Parathyroid adenoma (tissue), 2 donors: ENCODE results near the gene GNB1L.

Source experiments
- H2AFZ ChIP-seq: fragments of 300-600 bp; sonication (generic); one replicate; pipeline ENCODE4 v1.7.0; 2017; ENCODE audit warnings: antibody characterized with exemption, mild to moderate bottlenecking
- H3K27ac ChIP-seq: fragments of 300-600 bp; sonication (generic); one replicate; pipeline ENCODE4 v1.7.0; 2017
- H3K27me3 ChIP-seq: fragments of 300-600 bp; sonication (generic); one replicate; pipeline ENCODE4 v1.7.0; 2017; ENCODE audit warnings: low read length; ENCODE audit not compliant: control insufficient read depth, insufficient read depth
- H3K36me3 ChIP-seq: fragments of 300-600 bp; sonication (generic); one replicate; pipeline ENCODE4 v1.7.0; 2017; ENCODE audit warnings: low read length; ENCODE audit not compliant: control insufficient read depth, insufficient read depth
- H3K4me1 ChIP-seq: fragments of 300-600 bp; sonication (generic); one replicate; pipeline ENCODE4 v1.7.0; 2017; ENCODE audit warnings: control low read depth
- H3K4me2 ChIP-seq: fragments of 300-600 bp; sonication (generic); one replicate; pipeline ENCODE4 v1.7.0; 2017; ENCODE audit warnings: low read length
- H3K4me3 ChIP-seq: fragments of 300-600 bp; sonication (generic); one replicate; pipeline ENCODE4 v1.7.0; 2017; ENCODE audit warnings: low read depth, low read length
- H3K79me2 ChIP-seq: fragments of 300-600 bp; sonication (generic); one replicate; pipeline ENCODE4 v1.7.0; 2017; ENCODE audit warnings: control low read depth
- H3K9ac ChIP-seq: fragments of 300-600 bp; sonication (generic); one replicate; pipeline ENCODE4 v1.7.0; 2017; ENCODE audit warnings: mild to moderate bottlenecking
- H3K9me3 ChIP-seq: fragments of 300-600 bp; sonication (generic); one replicate; pipeline ENCODE4 v1.7.0; 2017; ENCODE audit warnings: low read length; ENCODE audit not compliant: control insufficient read depth
- TF ChIP-seq, protein P1 (sequence below): fragments of 300-600 bp; sonication (generic); IDR thresholded peaks from one replicate; pipeline ENCODE4 v1.7.0; 2017; ENCODE audit warnings: antibody characterized with exemption, mild to moderate bottlenecking
- donor health status: primary hyperparathyroidism.

The GNB1L gene

DNA sequence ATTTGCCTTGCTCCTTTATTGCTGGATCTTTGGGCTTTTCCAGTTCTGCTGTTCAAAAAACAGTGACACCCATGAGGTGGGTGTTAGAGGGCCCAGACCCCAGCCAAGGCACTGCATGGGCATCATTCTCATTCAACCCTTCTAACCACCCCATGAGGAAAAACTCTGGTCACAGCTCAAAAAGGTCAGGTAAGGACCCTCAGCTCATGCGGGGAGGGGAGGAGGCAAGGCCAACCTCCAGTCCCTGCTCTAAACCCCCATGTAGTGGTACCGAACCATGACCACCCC lies 7.4 kb downstream of the GNB1L start:
- H2AFZ ChIP-seq: no peak overlapping the region
- H3K4me2 ChIP-seq: no peak overlapping the region
- no peaks in the 10 kb centered on the region for H3K36me3 ChIP-seq
- H3K9me3 ChIP-seq: no peaks in the 10 kb centered on the region
- no peak overlapping the region for H3K27ac ChIP-seq
- H3K4me1 ChIP-seq: peaks cover 4% of the 10 kb centered on the region
- H3K79me2 ChIP-seq: no peaks in the 10 kb centered on the region
- no peaks in the 10 kb centered on the region for H3K27me3 ChIP-seq
- no peak overlapping the region for H3K4me3 ChIP-seq
- TF ChIP-seq, protein P1, sequence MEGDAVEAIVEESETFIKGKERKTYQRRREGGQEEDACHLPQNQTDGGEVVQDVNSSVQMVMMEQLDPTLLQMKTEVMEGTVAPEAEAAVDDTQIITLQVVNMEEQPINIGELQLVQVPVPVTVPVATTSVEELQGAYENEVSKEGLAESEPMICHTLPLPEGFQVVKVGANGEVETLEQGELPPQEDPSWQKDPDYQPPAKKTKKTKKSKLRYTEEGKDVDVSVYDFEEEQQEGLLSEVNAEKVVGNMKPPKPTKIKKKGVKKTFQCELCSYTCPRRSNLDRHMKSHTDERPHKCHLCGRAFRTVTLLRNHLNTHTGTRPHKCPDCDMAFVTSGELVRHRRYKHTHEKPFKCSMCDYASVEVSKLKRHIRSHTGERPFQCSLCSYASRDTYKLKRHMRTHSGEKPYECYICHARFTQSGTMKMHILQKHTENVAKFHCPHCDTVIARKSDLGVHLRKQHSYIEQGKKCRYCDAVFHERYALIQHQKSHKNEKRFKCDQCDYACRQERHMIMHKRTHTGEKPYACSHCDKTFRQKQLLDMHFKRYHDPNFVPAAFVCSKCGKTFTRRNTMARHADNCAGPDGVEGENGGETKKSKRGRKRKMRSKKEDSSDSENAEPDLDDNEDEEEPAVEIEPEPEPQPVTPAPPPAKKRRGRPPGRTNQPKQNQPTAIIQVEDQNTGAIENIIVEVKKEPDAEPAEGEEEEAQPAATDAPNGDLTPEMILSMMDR: no peak
- H3K9ac ChIP-seq: no peak overlapping the region

DNA sequence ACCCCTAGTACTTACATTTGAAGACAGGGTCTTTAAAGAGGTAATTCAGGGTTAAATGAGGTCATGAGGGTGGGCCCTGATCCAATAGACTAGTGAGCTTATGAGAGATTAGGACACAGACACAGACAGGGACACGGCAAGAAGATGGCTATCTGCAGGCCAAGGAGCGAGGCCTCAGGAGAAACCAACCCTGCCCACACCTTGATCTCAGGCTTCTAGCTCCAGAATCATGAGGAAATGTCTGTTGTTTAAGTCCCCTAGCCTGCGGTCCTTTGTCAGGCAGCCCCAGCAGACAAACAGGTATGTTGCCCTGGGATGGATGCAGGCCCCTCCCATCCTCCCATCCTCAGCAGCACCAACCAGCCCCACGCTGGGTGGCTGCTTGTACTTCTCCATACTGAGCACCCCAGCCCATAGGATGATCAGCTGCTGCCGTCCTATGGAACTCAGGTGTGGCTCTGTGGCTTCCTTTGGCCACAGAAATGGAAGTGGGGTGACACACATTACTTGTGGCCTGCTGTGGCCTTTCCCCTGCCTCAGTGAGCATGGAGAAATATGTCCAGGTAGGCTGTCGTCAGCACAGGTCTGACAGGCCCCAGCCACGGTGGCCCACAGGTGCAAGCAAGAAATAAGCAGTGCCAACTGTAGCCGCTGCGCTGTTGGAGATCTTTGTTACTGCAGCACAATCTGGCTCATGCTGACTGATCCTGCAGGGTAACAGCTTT lies 7.9 kb downstream of the GNB1L start:
- Histone ChIP-seq H3K27me3 (no peaks in the 10 kb centered on the region), H3K36me3 (no peaks in the 10 kb centered on the region), H3K4me2 (no peak overlapping the region), H3K79me2 (no peaks in the 10 kb centered on the region), H3K27ac (no peak overlapping the region), H3K9me3 (no peaks in the 10 kb centered on the region), H2AFZ (no peak overlapping the region), H3K9ac (no peak overlapping the region), H3K4me3 (no peak overlapping the region), H3K4me1 (peaks cover 4% of the 10 kb centered on the region)
- TF ChIP-seq, protein P1: no peak

DNA sequence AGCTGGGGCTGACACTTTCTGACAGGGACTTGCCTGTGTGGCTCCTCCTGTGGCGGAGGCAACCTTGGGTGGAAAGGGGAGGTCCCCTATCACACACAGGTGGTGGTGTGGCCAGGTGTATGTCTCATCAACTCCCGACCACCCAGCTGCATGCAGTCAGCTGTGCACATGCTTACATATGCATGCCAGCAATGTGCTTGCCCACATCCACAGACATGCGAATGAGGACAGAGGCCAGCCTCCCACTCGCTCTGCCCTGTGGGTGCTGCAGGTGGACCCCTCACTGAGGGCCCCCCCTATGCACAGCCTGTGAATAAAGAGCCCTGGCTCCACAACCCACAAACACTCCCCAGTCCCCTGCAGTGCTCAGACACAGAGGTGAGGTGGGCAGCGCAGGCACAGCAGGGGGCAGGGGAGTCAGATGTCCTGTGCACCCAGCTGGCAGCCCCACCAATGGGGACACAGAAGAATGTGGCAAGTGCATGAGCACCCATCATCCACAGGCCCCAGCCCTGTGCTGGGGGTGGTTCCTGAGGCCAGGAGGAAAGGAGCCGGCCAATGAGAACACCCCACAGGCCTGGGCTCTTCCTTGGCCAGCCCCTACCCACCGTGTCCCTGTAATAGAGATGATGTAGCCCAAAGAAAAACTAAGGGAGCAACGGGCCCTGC lies 9.5 kb downstream of the GNB1L start:
- Histone ChIP-seq H3K36me3 (no peaks in the 10 kb centered on the region), H3K4me2 (no peak overlapping the region), H2AFZ (no peak overlapping the region), H3K4me1 (peaks cover 4% of the 10 kb centered on the region), H3K79me2 (no peaks in the 10 kb centered on the region), H3K27me3 (no peaks in the 10 kb centered on the region), H3K9me3 (no peaks in the 10 kb centered on the region), H3K4me3 (no peak overlapping the region), H3K9ac (no peak overlapping the region), H3K27ac (peak overlapping the region; percentile 29)
- TF ChIP-seq, protein P1: no peak

DNA sequence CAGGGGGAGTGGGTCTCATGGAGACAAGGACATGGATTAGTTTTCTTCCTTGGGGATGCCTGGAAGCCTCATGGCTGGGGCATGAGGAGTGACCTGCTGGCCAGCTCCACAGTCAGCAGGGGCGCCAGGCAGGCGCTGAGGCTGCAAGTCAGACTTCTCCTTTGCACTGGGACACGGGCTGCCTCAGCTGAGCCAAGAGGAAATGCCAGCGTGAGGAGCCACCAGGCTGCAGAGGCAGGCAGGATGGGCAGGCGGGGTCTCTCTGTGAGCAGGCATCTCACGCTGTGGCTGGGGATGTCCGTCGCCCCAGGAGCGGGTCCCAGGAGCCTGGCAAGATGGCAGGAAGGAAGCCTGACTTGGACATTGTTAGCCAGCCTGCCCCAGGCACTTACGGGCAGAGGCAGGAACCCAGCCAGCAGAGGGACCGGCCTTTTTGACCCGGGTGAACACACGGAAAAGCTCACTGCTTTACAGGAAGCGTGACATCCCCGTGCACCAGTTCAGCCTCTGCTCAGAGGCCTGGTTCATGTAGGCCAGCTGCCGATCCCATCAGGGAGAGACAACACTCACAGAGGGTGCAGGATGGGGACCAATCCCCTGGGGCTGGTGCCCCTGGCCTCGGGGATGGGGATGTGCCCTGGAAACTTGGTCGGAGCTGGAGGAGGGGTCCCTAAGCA lies 10.2 kb downstream of the GNB1L start:
- Histone ChIP-seq H3K79me2 (no peaks in the 10 kb centered on the region), H3K4me1 (peaks cover 4% of the 10 kb centered on the region), H3K9ac (no peak overlapping the region), H3K27ac (peak overlapping the region; percentile 29), H3K4me2 (no peak overlapping the region), H3K4me3 (no peak overlapping the region), H3K27me3 (no peaks in the 10 kb centered on the region), H3K9me3 (no peaks in the 10 kb centered on the region), H2AFZ (no peak overlapping the region), H3K36me3 (no peaks in the 10 kb centered on the region)
- TF ChIP-seq, protein P1: no peak
